GM23338 (cell line): Measurements from ENCODE around the gene APCDD1L.

Experiments
- CREB1 ChIP-seq: fragments of 250-450 bp; sonication (Bioruptor Pico); IDR thresholded peaks from 2 replicates; pipeline ENCODE4 v1.5.0; 2020; ENCODE audit warnings: low read depth, mild to moderate bottlenecking, moderate library complexity
- EZH2 ChIP-seq: fragments of 200-600 bp; sonication (generic); IDR thresholded peaks from one replicate; pipeline ENCODE4 v1.8.0; 2017; ENCODE audit warnings: antibody characterized with exemption, mild to moderate bottlenecking, low read depth; ENCODE audit not compliant: unreplicated experiment
- EZH2phosphoT487 ChIP-seq: fragments of 200-600 bp; sonication (generic); IDR thresholded peaks from one replicate; pipeline ENCODE4 v1.8.1; 2018; ENCODE audit warnings: antibody characterized with exemption; ENCODE audit not compliant: unreplicated experiment
- JUNB ChIP-seq: IDR thresholded peaks from one replicate; pipeline ENCODE4 v1.6.1; 2016; ENCODE audit warnings: antibody characterized with exemption; ENCODE audit not compliant: unreplicated experiment
- NANOG ChIP-seq: IDR thresholded peaks from 2 replicates; pipeline ENCODE4 v1.6.1; 2016; ENCODE audit warnings: antibody characterized with exemption, borderline replicate concordance
- POLR2AphosphoS5 ChIP-seq: IDR thresholded peaks from 2 replicates; pipeline ENCODE4 v1.6.1; 2016; ENCODE audit warnings: antibody characterized with exemption, low read depth
- STAT1 ChIP-seq: IDR thresholded peaks from one replicate; pipeline ENCODE4 v1.6.1; 2016; ENCODE audit warnings: antibody characterized with exemption; ENCODE audit not compliant: unreplicated experiment
- ZNF114 ChIP-seq: fragments of 250-450 bp; sonication (Bioruptor Pico); IDR thresholded peaks from 2 replicates; pipeline ENCODE4 v1.5.0; 2020; ENCODE audit warnings: mild to moderate bottlenecking, moderate library complexity
- ZNF331 ChIP-seq: fragments of 250-450 bp; sonication (Bioruptor Pico); IDR thresholded peaks from 2 replicates; pipeline ENCODE4 v1.5.0; 2020; ENCODE audit warnings: low read depth, mild to moderate bottlenecking, moderate library complexity
- TF ChIP-seq, protein P1 (sequence below): IDR thresholded peaks from one replicate; pipeline ENCODE4 v1.6.1; 2018; ENCODE audit warnings: antibody characterized with exemption; ENCODE audit not compliant: unreplicated experiment
- TF ChIP-seq, protein P2 (sequence below), 2 experiments: fragments of 200-600 bp in 1 of 2; sonication (generic) in 1 of 2; conservative IDR thresholded peaks; 2 replicates each; pipeline versions ENCODE4 v1.5.1 to v1.6.1; 2016 to 2017; ENCODE audit warnings: antibody characterized with exemption in 2 of 2, low read depth in 2 of 2, mild to moderate bottlenecking in 2 of 2, moderate library complexity in 1 of 2
- TF ChIP-seq, protein P3 (sequence below): IDR thresholded peaks from 2 replicates; pipeline ENCODE4 v1.6.1; 2016; ENCODE audit warnings: antibody characterized with exemption

DNA sequence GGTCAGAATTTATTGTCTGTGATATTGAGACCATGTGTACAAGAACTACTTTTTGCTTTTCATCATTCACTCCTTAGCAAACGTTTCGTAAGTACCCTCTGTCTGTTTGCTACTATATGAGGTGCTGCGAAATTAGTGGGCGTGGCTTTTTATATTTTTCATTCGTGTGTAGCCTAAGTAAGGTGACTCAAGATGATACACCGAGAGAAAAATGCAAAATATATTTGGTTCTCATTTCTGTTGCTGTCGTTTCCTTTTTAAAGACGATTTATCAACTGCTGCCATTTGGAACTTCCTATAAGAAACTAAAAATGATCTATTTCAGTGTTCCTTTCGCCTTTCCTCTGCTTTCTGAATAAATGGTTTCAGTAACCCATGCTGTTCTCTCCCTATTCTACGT, 64.9 kb downstream of the APCDD1L start:
- TF ChIP-seq, protein P1, sequence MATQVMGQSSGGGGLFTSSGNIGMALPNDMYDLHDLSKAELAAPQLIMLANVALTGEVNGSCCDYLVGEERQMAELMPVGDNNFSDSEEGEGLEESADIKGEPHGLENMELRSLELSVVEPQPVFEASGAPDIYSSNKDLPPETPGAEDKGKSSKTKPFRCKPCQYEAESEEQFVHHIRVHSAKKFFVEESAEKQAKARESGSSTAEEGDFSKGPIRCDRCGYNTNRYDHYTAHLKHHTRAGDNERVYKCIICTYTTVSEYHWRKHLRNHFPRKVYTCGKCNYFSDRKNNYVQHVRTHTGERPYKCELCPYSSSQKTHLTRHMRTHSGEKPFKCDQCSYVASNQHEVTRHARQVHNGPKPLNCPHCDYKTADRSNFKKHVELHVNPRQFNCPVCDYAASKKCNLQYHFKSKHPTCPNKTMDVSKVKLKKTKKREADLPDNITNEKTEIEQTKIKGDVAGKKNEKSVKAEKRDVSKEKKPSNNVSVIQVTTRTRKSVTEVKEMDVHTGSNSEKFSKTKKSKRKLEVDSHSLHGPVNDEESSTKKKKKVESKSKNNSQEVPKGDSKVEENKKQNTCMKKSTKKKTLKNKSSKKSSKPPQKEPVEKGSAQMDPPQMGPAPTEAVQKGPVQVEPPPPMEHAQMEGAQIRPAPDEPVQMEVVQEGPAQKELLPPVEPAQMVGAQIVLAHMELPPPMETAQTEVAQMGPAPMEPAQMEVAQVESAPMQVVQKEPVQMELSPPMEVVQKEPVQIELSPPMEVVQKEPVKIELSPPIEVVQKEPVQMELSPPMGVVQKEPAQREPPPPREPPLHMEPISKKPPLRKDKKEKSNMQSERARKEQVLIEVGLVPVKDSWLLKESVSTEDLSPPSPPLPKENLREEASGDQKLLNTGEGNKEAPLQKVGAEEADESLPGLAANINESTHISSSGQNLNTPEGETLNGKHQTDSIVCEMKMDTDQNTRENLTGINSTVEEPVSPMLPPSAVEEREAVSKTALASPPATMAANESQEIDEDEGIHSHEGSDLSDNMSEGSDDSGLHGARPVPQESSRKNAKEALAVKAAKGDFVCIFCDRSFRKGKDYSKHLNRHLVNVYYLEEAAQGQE, result no peak
- TF ChIP-seq, protein P2, sequence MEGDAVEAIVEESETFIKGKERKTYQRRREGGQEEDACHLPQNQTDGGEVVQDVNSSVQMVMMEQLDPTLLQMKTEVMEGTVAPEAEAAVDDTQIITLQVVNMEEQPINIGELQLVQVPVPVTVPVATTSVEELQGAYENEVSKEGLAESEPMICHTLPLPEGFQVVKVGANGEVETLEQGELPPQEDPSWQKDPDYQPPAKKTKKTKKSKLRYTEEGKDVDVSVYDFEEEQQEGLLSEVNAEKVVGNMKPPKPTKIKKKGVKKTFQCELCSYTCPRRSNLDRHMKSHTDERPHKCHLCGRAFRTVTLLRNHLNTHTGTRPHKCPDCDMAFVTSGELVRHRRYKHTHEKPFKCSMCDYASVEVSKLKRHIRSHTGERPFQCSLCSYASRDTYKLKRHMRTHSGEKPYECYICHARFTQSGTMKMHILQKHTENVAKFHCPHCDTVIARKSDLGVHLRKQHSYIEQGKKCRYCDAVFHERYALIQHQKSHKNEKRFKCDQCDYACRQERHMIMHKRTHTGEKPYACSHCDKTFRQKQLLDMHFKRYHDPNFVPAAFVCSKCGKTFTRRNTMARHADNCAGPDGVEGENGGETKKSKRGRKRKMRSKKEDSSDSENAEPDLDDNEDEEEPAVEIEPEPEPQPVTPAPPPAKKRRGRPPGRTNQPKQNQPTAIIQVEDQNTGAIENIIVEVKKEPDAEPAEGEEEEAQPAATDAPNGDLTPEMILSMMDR (conservative IDR thresholded peaks at IDR 0.05; ENCODE audit: low read depth in 2 of 2), result no peak
- TF ChIP-seq POLR2AphosphoS5, result no peak
- TF ChIP-seq EZH2, result no peak
- no peak for TF ChIP-seq JUNB
- no peak for TF ChIP-seq EZH2phosphoT487
- TF ChIP-seq CREB1 (CRISPR knock-in tag), result no peak
- TF ChIP-seq ZNF331 (CRISPR knock-in tag), result no peak
- TF ChIP-seq, protein P3, sequence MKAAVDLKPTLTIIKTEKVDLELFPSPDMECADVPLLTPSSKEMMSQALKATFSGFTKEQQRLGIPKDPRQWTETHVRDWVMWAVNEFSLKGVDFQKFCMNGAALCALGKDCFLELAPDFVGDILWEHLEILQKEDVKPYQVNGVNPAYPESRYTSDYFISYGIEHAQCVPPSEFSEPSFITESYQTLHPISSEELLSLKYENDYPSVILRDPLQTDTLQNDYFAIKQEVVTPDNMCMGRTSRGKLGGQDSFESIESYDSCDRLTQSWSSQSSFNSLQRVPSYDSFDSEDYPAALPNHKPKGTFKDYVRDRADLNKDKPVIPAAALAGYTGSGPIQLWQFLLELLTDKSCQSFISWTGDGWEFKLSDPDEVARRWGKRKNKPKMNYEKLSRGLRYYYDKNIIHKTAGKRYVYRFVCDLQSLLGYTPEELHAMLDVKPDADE, result no peak
- no peak for TF ChIP-seq ZNF114 (CRISPR knock-in tag)
- TF ChIP-seq STAT1, result no peak
- TF ChIP-seq NANOG, result no peak
